DOHH2 (cell line): ENCODE results near the gene C19orf33.

Experiments
- H3F3A ChIP-seq: fragments of 200-600 bp; sonication (generic), shearing (Covaris generic); 2 replicates; pipeline ENCODE4 v1.6.0; 2016; ENCODE audit warnings: antibody characterized with exemption, mild to moderate bottlenecking; ENCODE audit not compliant: control insufficient read depth, insufficient read depth
- H3K27ac ChIP-seq: fragments of 200-600 bp; sonication (generic); 2 replicates; pipeline ENCODE4 v1.5.1; 2014; ENCODE audit warnings: low read depth, mild to moderate bottlenecking, low read length, moderate library complexity
- H3K27me3 ChIP-seq: fragments of 200-600 bp; sonication (generic); 2 replicates; pipeline ENCODE4 v1.6.1; 2014; ENCODE audit warnings: mild to moderate bottlenecking, low read length, mixed read lengths; ENCODE audit not compliant: control insufficient read depth
- H3K36me3 ChIP-seq: fragments of 200-600 bp; sonication (generic); 2 replicates; pipeline ENCODE4 v1.6.1; 2014; ENCODE audit warnings: mild to moderate bottlenecking, low read length, moderate library complexity, mixed read lengths; ENCODE audit not compliant: control insufficient read depth
- H3K4me1 ChIP-seq: fragments of 200-600 bp; sonication (generic); 2 replicates; pipeline ENCODE4 v1.6.1; 2014; ENCODE audit warnings: mild to moderate bottlenecking, low read length, mixed read lengths; ENCODE audit not compliant: control insufficient read depth
- H3K4me2 ChIP-seq: fragments of 200-600 bp; sonication (generic); 2 replicates; pipeline ENCODE4 v1.6.0; 2014; ENCODE audit warnings: mild to moderate bottlenecking, low read length, moderate library complexity
- H3K4me3 ChIP-seq: fragments of 200-600 bp; sonication (generic); 2 replicates; pipeline ENCODE4 v1.5.1; 2014; ENCODE audit warnings: mild to moderate bottlenecking, low read length, mixed read lengths
- H3K79me2 ChIP-seq: fragments of 200-600 bp; sonication (generic); 2 replicates; pipeline ENCODE4 v1.6.1; 2014; ENCODE audit warnings: mild to moderate bottlenecking, low read length, mixed read lengths; ENCODE audit not compliant: control insufficient read depth
- H3K9me2 ChIP-seq: fragments of 200-600 bp; sonication (generic); replicated peaks from 2 replicates; pipeline ENCODE4 v1.6.1; 2014; ENCODE audit warnings: mild to moderate bottlenecking, low read length, mixed read lengths; ENCODE audit not compliant: control insufficient read depth
- H3K9me3 ChIP-seq: fragments of 200-600 bp; sonication (generic); 2 replicates; pipeline ENCODE4 v1.6.1; 2014; ENCODE audit warnings: antibody characterized with exemption, low read length, mixed read lengths; ENCODE audit not compliant: control insufficient read depth, insufficient read depth
- H4K20me1 ChIP-seq: fragments of 200-600 bp; sonication (generic); 2 replicates; pipeline ENCODE4 v1.6.0; 2014; ENCODE audit warnings: low read depth, mild to moderate bottlenecking, antibody characterized with exemption, low read length, moderate library complexity; ENCODE audit not compliant: control insufficient read depth, insufficient read depth
- EZH2phosphoT487 ChIP-seq: fragments of 200-600 bp; sonication (generic); IDR thresholded peaks from 2 replicates; pipeline ENCODE4 v1.6.1; 2017; ENCODE audit warnings: borderline replicate concordance, mild to moderate bottlenecking, antibody characterized with exemption, low read length, moderate library complexity, mixed read lengths
- TF ChIP-seq, protein P1 (sequence below): fragments of 200-600 bp; sonication (generic); IDR thresholded peaks from one replicate; pipeline ENCODE4 v1.5.1; 2014; ENCODE audit warnings: antibody characterized with exemption, mild to moderate bottlenecking, low read depth, low read length; ENCODE audit not compliant: poor library complexity, severe bottlenecking

Gene C19orf33

DNA sequence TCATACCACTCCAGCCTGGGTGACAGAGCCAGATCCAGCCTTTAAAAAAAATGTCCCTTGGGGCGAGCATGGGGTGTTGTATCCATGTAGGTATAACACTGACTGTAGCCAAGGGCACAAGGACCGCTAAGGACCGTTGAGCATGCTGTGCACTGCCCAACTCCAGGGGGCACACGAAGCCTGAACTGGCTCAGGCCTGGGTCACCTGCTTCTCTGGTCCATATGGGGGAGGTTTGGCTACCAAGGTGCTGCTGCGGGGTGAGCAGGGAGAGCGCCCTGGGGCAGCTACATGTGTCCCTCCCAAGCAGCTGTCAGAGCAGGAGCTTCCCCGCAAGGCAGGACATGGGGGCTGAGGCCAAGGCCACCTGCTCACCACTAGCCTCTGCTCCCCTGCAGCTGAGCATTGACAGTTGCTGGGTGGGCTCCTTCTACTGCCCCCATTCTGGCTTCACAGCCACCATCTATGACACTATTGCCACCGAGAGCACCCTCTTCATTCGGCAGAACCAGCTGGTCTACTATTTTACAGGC, 47.9 kb downstream of the C19orf33 start:
- Histone ChIP-seq H3K4me3 (no peak overlapping the region), H4K20me1 (no peaks in the 10 kb centered on the region), H3K4me2 (no peak overlapping the region), H3K27me3 (peaks cover 10% of the 10 kb centered on the region), H3K36me3 (no peaks in the 10 kb centered on the region), H3K4me1 (no peaks in the 10 kb centered on the region), H3F3A (no peaks in the 10 kb centered on the region), H3K27ac (no peak overlapping the region), H3K9me2 (no peaks in the 10 kb centered on the region), H3K79me2 (no peaks in the 10 kb centered on the region), H3K9me3 (no peaks in the 10 kb centered on the region)
- no peak for TF ChIP-seq EZH2phosphoT487
- TF ChIP-seq, protein P1, sequence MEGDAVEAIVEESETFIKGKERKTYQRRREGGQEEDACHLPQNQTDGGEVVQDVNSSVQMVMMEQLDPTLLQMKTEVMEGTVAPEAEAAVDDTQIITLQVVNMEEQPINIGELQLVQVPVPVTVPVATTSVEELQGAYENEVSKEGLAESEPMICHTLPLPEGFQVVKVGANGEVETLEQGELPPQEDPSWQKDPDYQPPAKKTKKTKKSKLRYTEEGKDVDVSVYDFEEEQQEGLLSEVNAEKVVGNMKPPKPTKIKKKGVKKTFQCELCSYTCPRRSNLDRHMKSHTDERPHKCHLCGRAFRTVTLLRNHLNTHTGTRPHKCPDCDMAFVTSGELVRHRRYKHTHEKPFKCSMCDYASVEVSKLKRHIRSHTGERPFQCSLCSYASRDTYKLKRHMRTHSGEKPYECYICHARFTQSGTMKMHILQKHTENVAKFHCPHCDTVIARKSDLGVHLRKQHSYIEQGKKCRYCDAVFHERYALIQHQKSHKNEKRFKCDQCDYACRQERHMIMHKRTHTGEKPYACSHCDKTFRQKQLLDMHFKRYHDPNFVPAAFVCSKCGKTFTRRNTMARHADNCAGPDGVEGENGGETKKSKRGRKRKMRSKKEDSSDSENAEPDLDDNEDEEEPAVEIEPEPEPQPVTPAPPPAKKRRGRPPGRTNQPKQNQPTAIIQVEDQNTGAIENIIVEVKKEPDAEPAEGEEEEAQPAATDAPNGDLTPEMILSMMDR: no peak

DNA sequence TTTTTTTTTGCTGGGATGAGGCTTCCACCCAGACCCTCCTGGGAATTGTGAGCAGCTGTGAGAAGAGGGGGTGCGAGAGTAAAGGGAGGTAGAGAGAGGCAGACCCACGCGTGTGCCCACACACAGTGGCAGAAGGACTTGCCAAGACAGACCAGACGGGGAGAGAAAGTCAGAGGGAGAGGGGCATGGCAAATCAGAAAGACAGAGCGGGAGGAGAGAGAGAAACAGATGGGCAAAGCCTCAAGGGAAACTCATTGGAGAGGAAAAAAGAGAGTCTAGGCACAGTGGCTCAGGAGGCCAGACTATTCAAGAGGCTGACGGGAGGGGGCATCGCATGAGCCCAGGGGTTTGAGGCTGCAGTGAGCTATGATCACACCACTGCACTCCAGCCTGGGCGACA, 48.6 kb downstream of the C19orf33 start:
- no peaks in the 10 kb centered on the region for H3K9me3 ChIP-seq
- H3K4me3 ChIP-seq: no peak overlapping the region
- H3K4me2 ChIP-seq: no peak overlapping the region
- no peaks in the 10 kb centered on the region for H3K36me3 ChIP-seq
- H3K4me1 ChIP-seq: no peaks in the 10 kb centered on the region
- H4K20me1 ChIP-seq: no peaks in the 10 kb centered on the region
- no peak for TF ChIP-seq EZH2phosphoT487
- TF ChIP-seq, protein P1: no peak
- H3F3A ChIP-seq: no peaks in the 10 kb centered on the region
- no peaks in the 10 kb centered on the region for H3K9me2 ChIP-seq
- H3K27ac ChIP-seq: no peak overlapping the region
- peaks cover 10% of the 10 kb centered on the region for H3K27me3 ChIP-seq
- no peaks in the 10 kb centered on the region for H3K79me2 ChIP-seq
